H1 (cell line): Measurements from ENCODE around the gene PPP1R1C. TPM values are rescaled to one million over a fixed set of nuclear protein-coding genes. Genes with fewer than 3 reads are reported as not detected.

ENCODE experiments used
- ATF3 ChIP-seq: IDR thresholded peaks from 2 replicates; pipeline ENCODE4 v1.6.1; 2011; ENCODE audit warnings: low read depth, mild to moderate bottlenecking, low read length; ENCODE audit not compliant: insufficient read depth
- BACH1 ChIP-seq: IDR thresholded peaks from 2 replicates; pipeline ENCODE4 v1.6.1; 2012; ENCODE audit warnings: low read length, improper control_type of control experiment
- EZH2 ChIP-seq: fragments of 200-600 bp; sonication (generic); IDR thresholded peaks from 2 replicates; pipeline ENCODE4 v1.7.1; 2012; ENCODE audit warnings: low read depth, mild to moderate bottlenecking, moderate library complexity, low read length, inconsistent platforms; ENCODE audit not compliant: severe bottlenecking
- HDAC2 ChIP-seq, 2 experiments: fragments of 300-600 bp in 1 of 2; sonication (generic) in 1 of 2; IDR thresholded peaks; 2 replicates each; pipeline ENCODE4 v1.6.1; 2011 to 2012; ENCODE audit warnings: low read depth in 2 of 2, low read length in 2 of 2, mild to moderate bottlenecking in 2 of 2, moderate library complexity in 2 of 2, borderline replicate concordance in 1 of 2, inconsistent platforms in 1 of 2
- SP2 ChIP-seq: IDR thresholded peaks from 2 replicates; pipeline ENCODE4 v1.6.1; 2012; ENCODE audit warnings: mild to moderate bottlenecking, low read length, inconsistent platforms
- SRF ChIP-seq: IDR thresholded peaks from 2 replicates; pipeline ENCODE4 v1.6.1; 2011; ENCODE audit warnings: mild to moderate bottlenecking, low read depth, low read length, moderate library complexity
- polyA plus RNA-seq, 7 experiments: library from polyadenylated mRNA; depleted of rRNA in 3 of 7; stranded (reverse) in 5 of 7; unstranded in 2 of 7; fragments of >200 nt in 5 of 7; fragments of 200-250 nt in 2 of 7; gene quantifications; 1 replicate in 5 of 7; 2 replicates in 1 of 7; 4 replicates in 1 of 7; pipeline versions ENCODE4 v1.2.1 to v1.2.3, GENCODE V29; 2011 to 2013; ENCODE audit warnings: missing spikeins in 2 of 7, mixed read lengths in 2 of 7
- total RNA-seq: library from RNA; stranded (reverse); fragmentation: NEBNext Ultra II Directional; extraction: Animal tissue kit (Norgen Biotek cat#: 25700); gene quantifications from 2 replicates; pipeline ENCODE4 v1.2.1, GENCODE V29; 2021

PPP1R1C gene
- total and polyA plus RNA-seq, 2 of the 8 experiments (the other 6 are each of a cell fraction or from before 2014, with no cell fraction given), result 1.3 to 5.3 TPM

GRCh38 chr2:181973171-181973783 lies 12.4 kb upstream of the PPP1R1C start (continued):
- TF ChIP-seq ATF3 (no peak), HDAC2 (IDR thresholded peaks at IDR 0.05; ENCODE audit: borderline replicate concordance in 1 of 2, low read depth in 2 of 2, low read length in 2 of 2) (no peak), SRF (no peak), EZH2 (no peak), SP2 (no peak), BACH1 (no peak)
